ENCODE measurements around the gene PLEKHJ1.
"Not testable (repeated sequence)": the region's sequence is repeated elsewhere in the genome, so short reads cannot be mapped to it uniquely, and the experiment has no call there.

The PLEKHJ1 gene, protein sequence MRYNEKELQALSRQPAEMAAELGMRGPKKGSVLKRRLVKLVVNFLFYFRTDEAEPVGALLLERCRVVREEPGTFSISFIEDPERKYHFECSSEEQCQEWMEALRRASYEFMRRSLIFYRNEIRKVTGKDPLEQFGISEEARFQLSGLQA
- long read RNA-seq, donor 1, transcript PLEKHJ1-201 (6 exons, 1,206 nt) = major isoform, 57 of 67 reads
- long read RNA-seq, donor 1, transcript PLEKHJ1-206 (5 exons, 1,311 nt) = minor isoform, 6 of 67 reads
- long read RNA-seq, donor 1, partial matches to known transcripts = 0 of 67 reads
- long read RNA-seq, donor 1, other reads (novel, unspliced or antisense) = 0 of 67 reads
- long read RNA-seq, donor 2, transcript PLEKHJ1-201 (6 exons, 1,206 nt) = major isoform, 31 of 80 reads
- long read RNA-seq, donor 2, partial matches to known transcripts = 26 of 80 reads
- long read RNA-seq, donor 2, other reads (novel, unspliced or antisense) = 18 of 80 reads
- long read RNA-seq, donor 3, transcript PLEKHJ1-201 (6 exons, 1,206 nt) = major isoform, 24 of 34 reads
- long read RNA-seq, donor 3, transcript PLEKHJ1-206 (5 exons, 1,311 nt) = minor isoform, 8 of 34 reads
- long read RNA-seq, donor 3, partial matches to known transcripts = 0 of 34 reads
- long read RNA-seq, donor 3, other reads (novel, unspliced or antisense) = 0 of 34 reads
- long read RNA-seq, donor 4, transcript PLEKHJ1-201 (6 exons, 1,206 nt) = major isoform, 39 of 51 reads
- long read RNA-seq, donor 4, partial matches to known transcripts = 0 of 51 reads
- long read RNA-seq, donor 4, other reads (novel, unspliced or antisense) = 0 of 51 reads
- long read RNA-seq, donor 5, transcript PLEKHJ1-201 (6 exons, 1,206 nt) = major isoform, 57 of 69 reads
- long read RNA-seq, donor 5, partial matches to known transcripts = 0 of 69 reads
- long read RNA-seq, donor 5, other reads (novel, unspliced or antisense) = 0 of 69 reads
- long read RNA-seq, donor 6, transcript PLEKHJ1-201 (6 exons, 1,206 nt) = major isoform, 41 of 141 reads
- long read RNA-seq, donor 6, transcript PLEKHJ1-206 (5 exons, 1,311 nt) = minor isoform, 8 of 141 reads
- long read RNA-seq, donor 6, partial matches to known transcripts = 54 of 141 reads
- long read RNA-seq, donor 6, other reads (novel, unspliced or antisense) = 36 of 141 reads
- long read RNA-seq, donor 7 = 0 reads
- long read RNA-seq, donor 8, transcript PLEKHJ1-201 (6 exons, 1,206 nt) = major isoform, 36 of 48 reads
- long read RNA-seq, donor 8, partial matches to known transcripts = 7 of 48 reads
- long read RNA-seq, donor 8, other reads (novel, unspliced or antisense) = 0 of 48 reads

DNA sequence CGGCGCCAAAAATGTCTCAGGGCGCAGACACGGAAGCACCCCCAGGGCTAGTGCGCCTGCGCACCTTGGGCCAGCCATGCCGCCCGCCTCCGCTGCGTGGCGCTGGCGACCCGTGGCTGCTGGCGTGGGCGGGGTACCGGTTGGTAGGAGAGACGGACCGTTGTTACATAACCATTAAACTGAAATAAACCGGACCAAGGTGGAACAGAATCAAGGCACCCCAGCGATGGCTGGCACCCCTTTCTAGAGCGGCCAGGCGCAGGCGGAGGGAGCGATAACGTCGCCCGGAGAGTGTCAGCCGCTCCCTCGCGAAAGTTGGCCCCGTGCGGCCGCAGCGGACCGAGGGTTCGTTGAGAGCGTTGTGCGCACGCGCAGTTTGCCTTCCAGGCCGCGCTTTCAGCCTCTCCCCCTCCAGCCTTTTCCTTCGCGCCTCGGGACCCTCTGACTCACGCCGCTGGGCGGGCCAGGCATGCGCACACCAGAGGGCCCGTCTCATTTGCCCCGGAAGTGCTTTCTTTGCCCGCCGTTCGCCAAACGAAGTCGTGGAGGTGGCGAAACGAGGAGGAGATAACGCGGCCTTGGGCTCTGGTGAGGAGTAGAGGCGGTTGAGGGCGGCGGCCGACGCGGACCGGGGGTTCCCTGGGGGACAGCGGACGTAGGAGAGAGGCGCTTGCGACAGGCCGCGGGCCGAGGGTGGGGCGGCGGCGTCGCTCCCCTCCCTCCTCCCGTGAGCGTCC, at the start of gene PLEKHJ1, which contains the start of gene SF3A2:
Gene PLEKHJ1 (minus strand): TSS at position 16 of the 737 bp plus-strand sequence. CDS start 81 bp downstream, outside the sequence.
Gene SF3A2 (plus strand): TSS at position 511 of the 737 bp plus-strand sequence. CDS start 6,595 bp downstream, outside the sequence.
- peak; percentile 100 for DNase-seq

DNA sequence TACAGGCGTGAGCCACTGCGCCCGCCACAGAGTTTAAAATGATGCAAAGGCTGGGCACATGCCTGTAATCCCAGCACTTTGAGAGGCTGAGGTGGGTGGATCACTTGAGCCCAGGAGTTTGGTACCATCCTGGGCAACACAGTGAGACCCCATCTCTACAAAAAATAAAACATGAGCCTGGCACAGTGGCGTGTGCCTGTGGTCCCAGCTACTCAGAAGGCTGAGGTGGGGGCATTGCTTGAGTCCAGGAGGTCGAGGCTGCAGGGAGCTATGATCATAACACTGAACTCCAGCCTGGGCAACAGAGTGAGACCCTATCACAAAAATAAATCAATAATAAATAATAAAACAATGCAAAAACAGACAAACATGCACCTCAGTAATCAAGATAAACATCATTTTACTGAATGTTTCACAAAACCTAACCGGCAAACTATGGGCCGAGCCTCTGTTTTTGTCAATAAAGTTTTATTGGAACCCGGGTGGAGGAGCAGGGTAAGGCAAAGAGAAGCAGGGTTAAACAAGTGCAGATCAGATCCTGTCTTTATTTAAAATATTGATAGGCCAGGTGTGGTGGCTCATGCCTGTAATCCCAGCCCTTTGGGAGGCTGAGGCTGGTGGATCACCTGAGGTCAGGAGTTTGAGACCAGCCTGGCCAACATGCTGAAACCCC, 47.8 kb upstream of the PLEKHJ1 start:
- no peak for DNase-seq

DNA sequence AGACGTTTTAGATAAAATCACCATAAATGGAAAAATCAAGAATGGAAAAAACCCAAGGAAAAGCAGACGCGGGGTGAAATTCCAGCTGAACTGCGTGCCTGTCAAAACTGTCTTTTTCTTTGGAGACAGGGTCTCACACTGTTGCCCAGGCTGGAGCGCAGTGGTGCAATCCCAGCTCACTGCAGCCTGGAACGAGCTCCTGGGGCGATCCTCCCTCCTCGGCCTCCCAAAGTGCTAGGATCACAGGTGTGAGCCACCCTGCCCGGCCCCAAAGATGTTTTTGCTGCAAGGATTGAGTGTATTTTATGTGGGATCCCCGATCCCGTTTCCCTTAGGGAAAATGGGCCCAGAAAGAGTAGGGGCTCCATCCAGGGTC, 46.7 kb upstream of the PLEKHJ1 start:
- DNase-seq = no peak

DNA sequence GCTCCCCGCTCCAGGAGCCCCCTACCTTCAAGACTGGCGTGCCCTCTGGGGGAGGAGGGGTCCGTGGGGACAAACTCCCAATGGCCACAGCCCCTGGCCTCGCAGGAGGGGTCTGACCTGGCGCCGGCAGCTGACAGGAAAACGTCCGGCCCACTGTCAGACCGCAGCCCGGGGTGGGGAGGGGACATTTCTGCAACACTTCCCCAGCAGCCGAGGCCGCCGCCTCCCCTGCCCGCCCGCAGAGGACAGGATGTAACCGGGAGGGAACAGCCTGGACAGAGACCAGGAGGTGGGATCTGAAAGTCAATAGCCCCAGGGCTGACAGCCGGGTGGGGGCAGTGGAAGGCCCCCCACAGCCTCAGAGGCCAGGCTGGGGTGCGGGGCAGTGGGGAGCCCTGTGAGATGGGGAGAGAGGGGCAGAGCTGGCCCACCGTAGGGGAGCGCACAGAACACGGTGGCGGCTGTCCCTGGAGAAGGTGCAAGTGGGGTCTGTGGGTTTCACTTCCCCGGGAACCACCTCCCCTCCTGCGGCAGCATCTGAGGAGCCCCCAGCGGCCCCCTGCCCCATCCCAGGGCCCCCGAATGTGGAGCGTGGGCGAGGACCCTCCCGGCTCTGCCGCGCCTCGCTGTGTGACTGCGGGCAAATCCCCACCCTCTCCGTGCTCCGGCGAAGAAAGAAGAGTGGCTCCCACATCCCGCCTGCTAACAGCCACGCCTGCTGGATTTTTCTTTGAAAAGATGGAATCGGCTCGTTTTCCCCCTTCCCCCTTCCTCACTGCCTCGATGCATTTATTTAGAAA, 46.1 kb upstream of the PLEKHJ1 start, which contains the start of gene PEAK3:
Gene PEAK3 (minus strand): TSS at position 114 of the 800 bp plus-strand sequence. CDS start 1,244 bp downstream, outside the sequence.
- peak; percentile 56 for DNase-seq

DNA sequence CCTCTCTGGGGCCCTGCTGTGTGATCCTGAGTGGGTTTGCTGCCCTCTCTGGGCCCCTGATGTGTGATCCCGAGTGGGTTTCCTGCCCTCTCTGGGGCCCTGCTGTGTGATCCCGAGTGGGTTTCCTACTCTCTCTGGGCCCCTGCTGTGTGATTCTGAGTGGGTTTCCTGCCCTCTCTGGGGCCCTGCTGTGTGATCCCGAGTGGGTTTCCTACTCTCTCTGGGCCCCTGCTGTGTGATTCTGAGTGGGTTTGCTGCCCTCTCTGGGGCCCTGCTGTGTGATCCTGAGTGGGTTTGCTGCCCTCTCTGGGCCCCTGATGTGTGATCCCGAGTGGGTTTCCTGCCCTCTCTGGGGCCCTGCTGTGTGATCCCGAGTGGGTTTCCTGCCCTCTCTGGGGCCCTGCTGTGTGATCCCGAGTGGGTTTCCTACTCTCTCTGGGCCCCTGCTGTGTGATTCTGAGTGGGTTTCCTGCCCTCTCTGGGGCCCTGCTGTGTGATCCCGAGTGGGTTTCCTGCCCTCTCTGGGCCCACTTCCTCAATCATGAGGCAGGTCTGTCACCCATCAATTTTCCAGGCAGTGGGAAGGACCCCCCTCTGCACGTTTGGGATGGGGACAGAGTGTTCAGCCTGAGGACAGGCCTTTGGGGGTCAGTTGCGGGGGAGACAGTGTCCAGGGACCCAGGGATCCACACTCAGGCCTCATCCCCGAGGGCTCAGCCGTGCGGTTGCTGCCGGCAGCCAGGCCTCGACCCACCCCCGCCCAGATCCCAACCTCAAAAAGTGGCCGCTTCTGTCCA, 45.3 kb upstream of the PLEKHJ1 start:
- not testable (repeated sequence) for DNase-seq

DNA sequence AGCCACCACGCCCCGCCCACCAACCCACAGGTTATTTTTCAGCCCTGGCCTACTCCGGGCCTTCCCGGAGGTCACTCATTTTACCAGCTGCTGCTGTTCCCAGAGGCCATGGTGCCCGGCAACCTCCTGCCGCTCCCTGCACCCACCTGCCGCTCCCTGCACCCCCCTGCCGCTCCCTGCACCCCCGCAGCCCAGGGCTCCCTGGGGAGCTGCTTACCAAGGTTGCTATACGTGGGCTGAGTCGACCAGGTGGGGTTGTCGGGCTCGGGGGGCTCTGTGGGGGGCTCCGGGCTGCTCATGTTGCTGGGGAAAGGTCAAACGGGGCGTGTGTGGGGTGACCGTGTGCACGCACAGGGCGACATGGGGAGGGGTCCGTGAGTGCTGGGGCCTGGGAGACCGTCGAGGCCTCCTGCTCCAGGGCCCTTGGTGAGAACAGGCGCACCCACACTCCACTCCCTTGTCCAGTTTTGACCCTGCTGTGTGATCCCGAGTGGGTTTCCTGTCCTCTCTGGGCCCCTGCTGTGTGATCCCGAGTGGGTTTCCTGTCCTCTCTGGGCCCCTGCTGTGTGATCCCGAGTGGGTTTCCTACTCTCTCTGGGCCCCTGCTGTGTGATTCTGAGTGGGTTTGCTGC, 44.6 kb upstream of the PLEKHJ1 start:
- no peak for DNase-seq

DNA sequence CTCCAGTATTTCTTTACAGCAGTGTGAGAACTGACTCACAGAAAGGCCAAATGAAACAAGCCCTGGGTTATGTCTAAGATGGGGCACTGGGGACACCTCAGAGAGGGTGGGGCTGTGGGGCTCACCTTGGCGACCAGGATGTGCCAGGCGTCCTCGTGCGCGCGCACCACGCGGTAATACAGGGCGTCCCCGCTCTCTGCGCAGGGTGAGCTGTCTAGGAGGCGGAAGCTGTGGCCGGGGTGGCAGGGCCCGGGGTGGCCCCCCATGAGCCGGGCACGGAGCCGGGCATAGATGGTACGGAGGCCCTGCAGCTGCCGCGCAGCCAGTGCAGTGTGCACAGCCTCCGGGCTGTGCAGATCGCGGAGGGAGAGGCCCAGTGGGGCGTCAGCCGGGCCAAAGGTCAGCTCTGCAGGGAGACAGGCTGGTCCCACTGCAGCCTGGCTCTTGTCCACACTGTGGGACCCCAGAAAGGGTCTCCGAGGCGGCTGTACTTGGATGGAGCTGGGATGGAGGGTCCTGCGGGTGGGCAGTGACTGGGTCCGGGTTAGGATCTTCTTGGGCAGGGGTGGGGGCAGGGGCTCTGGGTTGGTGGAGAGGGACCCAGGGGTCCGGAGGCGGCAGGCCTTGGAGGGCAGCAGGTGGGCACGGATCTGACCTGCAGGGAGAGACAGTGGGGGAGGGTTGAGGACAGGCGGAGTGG, 42.5 kb upstream of the PLEKHJ1 start:
- DNase-seq = no peak

DNA sequence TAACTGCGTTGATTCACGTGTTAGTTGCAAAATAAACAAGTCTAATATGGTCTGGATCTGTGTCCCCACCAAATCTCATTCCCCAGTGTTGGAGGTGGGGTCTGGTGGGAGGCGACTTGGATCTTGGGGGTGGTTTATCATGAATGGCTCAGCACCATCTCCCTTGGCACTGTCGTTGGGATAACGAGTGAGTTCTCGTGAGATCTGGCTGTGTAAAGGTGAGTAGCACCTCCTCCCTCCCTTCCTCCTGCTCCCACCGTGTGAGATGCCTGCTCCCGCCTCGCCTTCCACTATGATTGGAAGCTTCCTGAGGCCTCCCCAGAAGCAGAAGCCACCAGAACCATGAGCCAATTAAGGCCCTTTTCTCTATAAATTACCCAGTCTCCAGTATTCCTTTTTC, 41.0 kb upstream of the PLEKHJ1 start:
- no peak for DNase-seq

DNA sequence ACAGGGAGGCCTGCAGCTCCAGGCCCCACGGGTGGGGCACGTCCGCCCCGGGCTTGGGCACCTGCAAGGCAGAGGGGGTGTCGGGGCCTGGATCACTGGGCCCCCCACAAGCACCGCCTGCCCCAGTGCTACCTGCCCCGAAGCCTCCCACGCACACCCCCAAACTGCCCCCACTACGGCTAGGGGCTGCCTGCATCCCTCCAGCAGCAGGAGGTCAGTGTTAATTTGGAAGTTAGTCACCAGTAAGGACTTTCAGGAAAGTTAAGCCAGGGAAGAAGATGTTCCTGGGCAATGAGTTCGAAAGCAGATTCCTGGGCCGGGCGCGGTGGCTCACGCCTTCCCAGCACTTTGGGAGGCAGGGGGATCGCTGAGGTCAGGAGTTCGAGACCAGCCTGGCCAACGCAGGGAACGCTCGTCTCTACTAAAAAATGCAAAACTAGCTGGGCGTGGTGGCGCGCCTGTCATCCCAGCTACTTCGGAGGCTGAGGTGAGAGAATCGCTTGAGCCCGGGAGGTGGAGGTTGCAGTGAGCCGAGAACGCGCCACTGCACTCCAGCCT, 40.4 kb upstream of the PLEKHJ1 start:
- DNase-seq = no peak

DNA sequence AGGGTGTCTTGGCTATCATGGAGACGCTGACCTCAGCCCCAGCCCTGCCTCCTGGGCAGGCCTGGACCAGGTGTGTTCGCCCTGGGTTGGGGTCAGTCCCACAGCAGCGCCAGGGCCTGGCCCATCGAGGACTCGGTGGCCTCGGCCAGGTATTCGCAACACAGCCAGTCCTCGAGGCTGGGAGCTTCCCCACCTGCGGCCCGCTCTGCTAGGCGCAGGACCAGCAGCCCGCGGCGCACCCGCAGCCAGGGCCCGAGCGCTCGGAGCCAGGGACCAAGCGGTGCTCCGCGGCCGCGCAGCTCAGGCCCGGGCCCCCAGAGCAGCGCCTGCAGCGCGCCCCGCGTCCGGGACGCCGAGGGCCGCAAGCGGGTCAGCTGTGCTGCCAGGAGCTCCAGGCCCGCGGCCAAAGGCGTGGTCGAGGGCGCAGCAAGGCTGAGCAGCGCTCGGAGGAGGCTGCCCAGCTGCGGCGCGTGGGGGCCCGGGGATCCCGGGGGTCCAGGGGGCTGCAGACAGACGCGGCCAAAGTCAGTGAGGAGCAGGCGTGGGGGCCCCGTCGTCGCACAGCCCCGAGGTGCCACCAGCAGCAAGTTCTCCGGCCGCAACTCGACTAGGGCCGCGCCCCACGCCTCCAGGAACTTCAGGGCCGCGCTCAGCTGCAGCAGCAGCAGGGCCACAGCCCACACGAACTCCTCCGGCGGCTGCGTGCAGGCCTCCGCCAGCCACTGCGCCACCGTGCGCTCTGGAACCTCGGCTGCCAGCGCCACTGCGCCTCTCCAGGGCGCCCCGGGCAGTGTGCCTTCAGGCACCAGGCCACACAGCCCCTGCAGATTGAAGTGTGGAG, 39.7 kb upstream of the PLEKHJ1 start:
- no peak for DNase-seq

DNA sequence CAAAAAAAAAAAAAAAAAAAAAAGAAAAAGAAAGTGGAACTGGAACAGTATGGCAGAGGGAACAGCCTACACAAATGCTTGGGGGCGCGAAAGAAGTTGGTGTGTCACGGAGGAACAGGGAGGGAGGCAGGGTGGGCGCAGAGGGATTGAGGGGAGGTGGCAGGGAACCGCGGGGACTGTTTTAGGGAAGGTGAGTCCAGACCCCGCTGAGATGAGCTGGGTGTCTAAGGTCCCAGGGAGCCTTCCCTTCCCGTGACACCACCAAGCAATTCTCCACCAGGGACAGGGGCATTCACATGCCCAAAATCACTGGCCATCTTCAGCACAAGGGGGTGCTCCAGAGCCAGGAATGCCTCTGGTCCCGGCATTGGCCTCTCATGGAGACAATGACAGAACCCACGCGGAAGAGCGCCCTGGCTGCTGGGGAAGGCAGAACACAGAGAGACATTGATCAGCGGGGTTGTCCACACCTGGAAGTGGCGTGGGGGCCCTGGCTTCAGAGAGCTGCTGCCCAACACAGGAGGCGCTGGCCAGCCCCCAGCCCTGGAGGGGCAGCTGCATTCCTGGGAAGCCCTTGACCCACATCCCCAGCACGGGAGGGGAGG, 38.9 kb upstream of the PLEKHJ1 start:
- DNase-seq = peak; percentile 44

DNA sequence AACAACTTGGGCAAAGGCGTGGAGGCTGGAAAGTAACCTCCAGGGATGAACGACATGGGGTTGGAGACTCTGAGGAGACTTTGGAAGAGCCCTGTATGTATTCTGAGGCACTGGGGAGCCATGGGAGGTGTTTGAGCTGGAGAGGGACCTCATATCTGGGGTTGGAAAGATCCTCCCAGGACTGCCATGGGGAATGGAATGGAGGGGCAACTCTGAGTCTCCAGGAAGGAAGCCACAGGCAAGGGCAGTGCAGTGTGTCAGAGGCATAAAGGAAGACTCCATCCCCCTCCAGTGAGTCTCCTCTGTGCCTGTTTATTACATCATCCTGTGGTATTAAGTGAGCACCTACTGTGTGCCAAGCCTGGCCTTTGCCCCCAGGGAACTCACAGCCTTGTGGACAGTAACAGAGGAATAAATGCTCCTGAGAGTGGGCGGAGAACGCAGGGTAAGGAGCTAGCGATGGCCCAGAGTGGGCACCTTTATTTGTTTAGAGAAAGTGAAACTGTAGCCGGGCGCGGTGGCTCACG, 38.1 kb upstream of the PLEKHJ1 start:
- DNase-seq = no peak

DNA sequence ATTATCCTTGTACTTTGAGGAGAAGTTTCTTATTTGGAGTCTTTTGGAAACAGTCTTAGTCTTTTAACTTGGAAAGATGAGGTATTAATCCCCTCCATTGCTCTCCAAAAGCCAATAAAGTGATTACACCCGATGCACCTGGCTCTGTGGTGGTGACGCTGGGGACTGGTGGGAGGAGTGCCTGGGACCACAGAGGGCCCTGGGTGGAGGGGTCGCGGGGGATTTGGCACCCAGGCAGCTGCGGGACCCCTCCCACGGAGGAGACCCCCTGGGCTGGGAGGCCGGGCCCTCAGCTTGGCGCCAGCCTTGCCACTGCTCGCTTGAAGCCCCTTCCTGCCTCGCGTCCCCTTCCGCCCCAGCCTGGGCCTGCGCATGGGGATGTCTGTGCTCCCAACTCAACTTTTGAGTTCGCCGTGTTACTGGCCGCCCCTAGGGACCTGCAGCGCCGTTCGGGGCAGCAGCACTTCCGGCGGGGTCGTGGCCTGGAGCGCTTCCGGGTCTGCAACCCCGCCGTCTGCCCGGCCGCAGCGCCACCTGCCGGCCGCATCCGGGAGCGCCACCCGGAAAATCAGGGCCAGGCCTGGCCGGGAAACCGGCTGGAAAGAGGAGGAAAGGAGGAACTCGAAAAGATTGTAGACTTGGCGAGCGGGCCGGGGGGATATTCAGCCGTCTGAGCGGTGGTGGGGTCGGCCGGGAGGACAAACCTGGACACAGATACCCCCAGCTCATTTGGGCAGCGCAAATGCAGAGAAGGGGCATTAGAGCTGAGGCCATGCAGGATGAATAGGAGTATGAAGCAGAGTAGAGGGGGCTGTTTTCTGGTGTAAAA, 37.4 kb upstream of the PLEKHJ1 start:
- peak; percentile 80 for DNase-seq

DNA sequence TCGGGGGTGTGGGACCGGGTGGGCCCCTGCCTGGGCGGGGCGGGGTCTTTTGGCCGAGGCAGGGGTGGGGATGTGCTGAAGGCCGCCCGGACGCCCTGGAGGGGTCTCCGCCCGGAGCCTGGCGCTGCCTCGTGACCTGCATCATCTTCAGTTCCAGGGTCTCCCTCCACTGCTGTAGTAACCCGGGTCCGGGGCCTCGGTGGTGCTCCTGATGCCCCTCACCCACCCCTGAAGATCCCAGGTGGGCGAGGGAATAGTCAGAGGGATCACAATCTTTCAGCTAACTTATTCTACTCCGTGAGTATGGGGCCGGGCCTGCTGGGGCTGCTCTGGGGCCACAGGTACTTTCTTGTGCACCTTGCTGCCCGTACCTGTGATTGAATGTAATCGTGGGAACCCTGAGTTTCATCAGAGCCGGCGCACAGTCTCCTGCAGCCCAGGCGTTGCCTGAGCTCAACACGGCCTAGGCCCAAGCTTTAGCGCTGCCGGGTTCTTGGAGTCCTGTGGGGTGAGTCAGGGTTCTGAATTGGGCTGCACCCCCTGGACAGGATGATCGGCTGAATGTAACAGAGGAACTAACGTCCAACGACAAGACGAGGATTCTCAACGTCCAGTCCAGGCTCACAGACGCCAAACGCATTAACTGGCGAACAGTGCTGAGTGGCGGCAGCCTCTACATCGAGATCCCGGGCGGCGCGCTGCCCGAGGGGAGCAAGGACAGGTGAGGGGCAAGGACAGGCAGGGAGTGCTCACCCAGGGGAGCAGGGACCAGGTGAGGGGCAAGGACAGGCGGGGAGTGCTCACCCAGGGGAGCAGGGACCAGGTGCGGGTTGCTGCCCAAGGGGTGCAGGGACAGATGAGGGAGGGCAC, 35.3 kb upstream of the PLEKHJ1 start:
- peak; percentile 34 for DNase-seq
